ENCODE results near the gene LRBA. TPM values are rescaled to one million over a fixed set of nuclear protein-coding genes. Genes with fewer than 3 reads are reported as not detected.

Gene LRBA
- total RNA-seq, 2 experiments from 2014 or later: 53.7 to 54.6 TPM

DNA sequence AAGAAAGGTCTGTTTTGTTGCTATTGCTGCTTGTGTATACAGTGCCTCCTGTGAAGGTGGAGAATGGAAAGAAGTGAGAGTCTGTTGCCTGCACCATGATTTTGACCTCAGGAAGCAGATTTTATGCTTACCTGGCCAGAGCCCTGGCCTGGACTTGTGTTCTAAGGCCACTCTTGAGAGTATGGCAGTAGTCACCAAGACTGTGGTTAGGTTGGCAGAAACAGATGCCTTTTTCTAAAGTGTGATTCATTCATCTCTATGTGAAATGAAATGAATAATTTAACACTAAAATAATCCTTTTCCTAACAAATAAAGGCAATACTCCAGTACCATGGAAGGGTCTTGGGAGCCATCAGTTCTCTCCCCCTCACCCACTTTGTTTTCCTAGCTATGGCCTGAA is 775.1 kb downstream of the LRBA start:
- no peaks in the 10 kb centered on the region for H3K4me1 Mint-ChIP-seq (ENCODE audit: low read depth)
- CTCF ChIA-PET: no interaction called here
- intact Hi-C loops (cut with micrococcal nuclease): loop anchor here (5.0 kb wide), 1 partner anchor 627 kb away; no protein-coding TSS in a partner anchor
- DNase-seq: no peak
- H3K9me3 Mint-ChIP-seq: no peaks in the 10 kb centered on the region
- no peak overlapping the region for H3K4me3 Mint-ChIP-seq
- no peak overlapping the region for H3K27ac Mint-ChIP-seq
- no peaks in the 10 kb centered on the region for H3K36me3 Mint-ChIP-seq (ENCODE audit: low read depth)
- H3K27me3 Mint-ChIP-seq (ENCODE audit: low read depth): peaks cover 2% of the 10 kb centered on the region

DNA sequence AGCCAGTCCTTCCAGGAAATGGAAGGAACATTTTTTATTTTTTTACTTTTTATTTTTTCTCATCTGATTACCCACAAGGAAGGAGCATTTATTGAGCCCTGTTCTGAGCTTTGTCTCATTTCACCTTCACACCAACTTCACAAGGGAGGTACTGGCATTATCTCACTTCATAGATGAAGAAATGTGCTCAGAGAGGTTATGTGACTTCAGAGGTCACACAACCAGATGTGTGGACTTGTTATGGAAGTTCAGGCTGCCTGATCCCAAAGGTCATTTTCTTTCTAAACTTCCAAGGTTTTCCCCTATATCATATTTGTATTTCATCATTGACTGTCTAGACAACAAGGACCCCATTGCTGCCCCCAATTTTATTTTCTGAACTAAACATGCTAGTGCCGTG is 776.5 kb downstream of the LRBA start:
- H3K27me3 Mint-ChIP-seq (ENCODE audit: low read depth): no peaks in the 10 kb centered on the region
- CTCF ChIA-PET: no interaction called here

DNA sequence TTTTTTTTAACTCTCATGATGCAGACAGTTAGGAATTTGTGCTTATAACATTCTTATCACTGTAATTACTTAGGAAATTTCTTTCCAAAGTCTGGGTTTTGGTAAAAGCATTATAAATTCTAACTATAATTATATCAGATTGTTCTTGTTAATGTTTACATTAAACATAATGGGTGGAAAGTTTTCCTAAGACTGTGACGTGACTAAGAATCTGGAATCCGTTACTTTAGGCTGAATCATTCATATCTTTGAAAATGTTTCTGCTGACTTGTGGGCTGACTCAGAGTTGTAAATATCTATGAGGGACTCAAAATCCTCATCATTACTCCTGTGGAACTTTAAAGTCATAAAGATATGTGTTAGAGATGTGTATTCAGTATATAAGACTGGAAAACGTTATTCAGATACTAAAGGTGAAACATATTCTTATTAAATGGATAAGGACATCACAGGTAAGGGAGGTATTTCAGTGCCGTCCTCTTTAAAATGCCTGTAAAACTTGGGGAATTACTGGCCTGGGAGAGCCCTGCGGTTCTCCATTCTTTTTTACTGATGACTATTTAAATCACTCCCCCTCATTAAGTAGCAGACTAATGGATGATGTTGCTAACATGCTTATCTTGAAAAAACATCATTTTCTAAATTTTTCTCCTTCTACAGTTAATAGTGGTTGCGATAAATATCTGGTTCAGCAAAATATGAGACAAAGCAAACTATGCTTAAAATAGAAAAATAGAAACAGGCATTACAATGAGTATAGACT is 777.8 kb downstream of the LRBA start:
- intact Hi-C loops (cut with micrococcal nuclease): no loop called here
- no peak overlapping the region for H3K4me3 Mint-ChIP-seq
- CTCF ChIA-PET: no interaction called here

More for the DNA sequence above, 776.5 kb downstream of the LRBA start:
- no peak overlapping the region for H3K4me3 Mint-ChIP-seq
- DNase-seq: no peak
- H3K27ac Mint-ChIP-seq: no peak overlapping the region
- intact Hi-C loops (cut with micrococcal nuclease): no loop called here
- no peaks in the 10 kb centered on the region for H3K9me3 Mint-ChIP-seq
- no peaks in the 10 kb centered on the region for H3K36me3 Mint-ChIP-seq (ENCODE audit: low read depth)
- H3K4me1 Mint-ChIP-seq (ENCODE audit: low read depth): no peaks in the 10 kb centered on the region

DNA sequence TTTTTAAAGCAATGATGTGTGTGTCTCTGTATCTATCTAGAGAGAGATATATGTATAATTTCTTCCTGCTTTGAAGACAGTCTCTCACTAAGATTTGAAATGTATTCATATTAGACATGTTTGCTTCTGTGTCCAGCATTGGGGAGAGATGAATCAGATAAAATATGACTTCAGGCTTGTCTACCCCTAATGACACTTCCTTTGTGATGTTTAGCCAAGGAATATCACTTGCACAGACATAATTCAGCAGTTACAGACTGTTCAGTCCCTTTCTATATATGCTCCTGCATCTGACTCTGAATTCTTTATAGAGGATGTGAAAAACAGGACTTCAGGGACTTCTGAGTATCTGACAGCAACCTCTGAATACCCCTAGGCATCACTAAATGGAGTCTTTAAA is 778.5 kb downstream of the LRBA start:
- H3K27me3 Mint-ChIP-seq (ENCODE audit: low read depth): peaks cover 3% of the 10 kb centered on the region
- CTCF ChIA-PET: no interaction called here
- H3K4me3 Mint-ChIP-seq: no peak overlapping the region
- H3K9me3 Mint-ChIP-seq: no peaks in the 10 kb centered on the region
- H3K27ac Mint-ChIP-seq: no peak overlapping the region
- intact Hi-C loops (cut with micrococcal nuclease): no loop called here
- no peaks in the 10 kb centered on the region for H3K4me1 Mint-ChIP-seq (ENCODE audit: low read depth)
- DNase-seq: no peak
- H3K36me3 Mint-ChIP-seq (ENCODE audit: low read depth): no peaks in the 10 kb centered on the region

More for the DNA sequence above, 777.8 kb downstream of the LRBA start:
- DNase-seq: no peak
- Mint-ChIP-seq H3K4me1 (ENCODE audit: low read depth) (no peaks in the 10 kb centered on the region), H3K36me3 (ENCODE audit: low read depth) (no peaks in the 10 kb centered on the region), H3K27ac (no peak overlapping the region), H3K9me3 (no peaks in the 10 kb centered on the region), H3K27me3 (ENCODE audit: low read depth) (peaks cover 2% of the 10 kb centered on the region)

DNA sequence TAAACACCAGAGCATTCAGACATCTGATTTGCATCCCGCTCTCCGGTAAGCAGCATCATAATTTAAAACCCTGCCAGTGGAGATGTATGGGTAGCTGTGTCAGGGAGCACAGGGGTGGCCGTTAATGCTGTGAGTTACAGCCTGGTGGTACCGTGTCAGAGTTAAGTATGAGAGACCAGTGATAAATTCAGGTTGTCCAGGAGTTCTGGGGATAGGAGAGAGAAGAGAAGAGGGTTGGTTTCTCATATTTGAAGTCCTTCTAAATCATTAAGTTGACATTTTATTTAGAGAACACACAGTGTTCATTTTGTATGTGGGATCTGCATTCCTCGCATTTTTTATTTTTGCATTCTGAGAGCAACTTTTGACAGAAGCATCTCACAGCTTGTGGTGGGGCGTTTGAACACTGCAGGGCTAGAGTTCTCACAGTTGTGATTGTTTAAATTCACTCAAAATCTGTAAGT is 779.2 kb downstream of the LRBA start:
- intact Hi-C loops (cut with micrococcal nuclease): no loop called here
- H3K27me3 Mint-ChIP-seq (ENCODE audit: low read depth): peaks cover 8% of the 10 kb centered on the region
- no peak overlapping the region for H3K4me3 Mint-ChIP-seq
- no peaks in the 10 kb centered on the region for H3K4me1 Mint-ChIP-seq (ENCODE audit: low read depth)
- no peaks in the 10 kb centered on the region for H3K36me3 Mint-ChIP-seq (ENCODE audit: low read depth)
- DNase-seq: no peak
- no peaks in the 10 kb centered on the region for H3K9me3 Mint-ChIP-seq
- H3K27ac Mint-ChIP-seq: no peak overlapping the region
- CTCF ChIA-PET: no interaction called here

DNA sequence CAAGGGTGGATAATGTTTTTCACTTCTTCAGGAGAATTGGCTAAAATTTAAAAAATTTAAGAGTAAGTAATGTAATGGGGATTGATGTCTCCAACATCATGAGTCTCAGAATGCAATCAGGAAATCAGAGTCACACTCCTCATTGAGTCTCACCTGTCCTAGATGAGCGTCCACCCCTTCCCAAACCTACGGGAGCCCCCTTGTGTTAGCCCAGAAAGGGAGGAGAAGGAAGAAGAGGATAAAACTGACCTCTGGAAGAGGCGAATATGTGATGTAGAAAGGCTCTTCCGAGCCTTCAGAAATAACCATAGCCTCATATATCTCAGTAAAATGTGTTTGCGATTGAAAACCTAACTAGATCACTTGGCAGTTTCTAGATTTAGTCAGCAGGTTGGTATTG is 779.8 kb downstream of the LRBA start:
- CTCF ChIA-PET: interaction anchor here (0.6 kb wide), 1 partner anchor 1114 kb away, joined by 3 read pairs; no protein-coding TSS in a partner anchor
- Mint-ChIP-seq H3K9me3 (no peaks in the 10 kb centered on the region), H3K4me1 (ENCODE audit: low read depth) (no peaks in the 10 kb centered on the region), H3K36me3 (ENCODE audit: low read depth) (no peaks in the 10 kb centered on the region), H3K27ac (no peak overlapping the region), H3K27me3 (ENCODE audit: low read depth) (peaks cover 8% of the 10 kb centered on the region), H3K4me3 (no peak overlapping the region)
- intact Hi-C loops (cut with micrococcal nuclease): no loop called here
- DNase-seq: no peak

DNA sequence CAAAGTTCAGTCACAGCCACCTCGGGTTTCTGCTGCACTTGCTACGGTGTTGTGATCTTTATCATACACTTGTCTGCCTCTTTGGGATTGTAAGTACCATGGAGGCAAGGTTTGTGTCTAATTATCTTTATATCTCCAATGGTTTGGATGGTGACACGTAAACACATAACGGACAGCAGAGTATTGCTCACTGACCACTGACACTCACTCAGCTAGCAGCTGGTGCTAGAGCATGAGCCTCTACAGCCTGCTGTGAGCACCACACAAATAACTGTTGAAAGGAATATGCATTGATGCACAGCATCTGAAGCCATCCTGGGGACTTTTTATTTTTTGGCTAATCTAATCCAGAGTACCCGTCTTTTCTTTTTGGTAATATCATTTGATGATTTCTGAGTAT is 780.8 kb downstream of the LRBA start:
- intact Hi-C loops (cut with micrococcal nuclease): no loop called here
- Mint-ChIP-seq H3K27ac (no peak overlapping the region), H3K4me1 (ENCODE audit: low read depth) (no peaks in the 10 kb centered on the region), H3K27me3 (ENCODE audit: low read depth) (peaks cover 9% of the 10 kb centered on the region), H3K9me3 (no peaks in the 10 kb centered on the region), H3K4me3 (no peak overlapping the region), H3K36me3 (ENCODE audit: low read depth) (no peaks in the 10 kb centered on the region)
- DNase-seq: no peak
- CTCF ChIA-PET: interaction anchor here (0.5 kb wide), 1 partner anchor 9 kb away, joined by 3 read pairs; no protein-coding TSS in a partner anchor

DNA sequence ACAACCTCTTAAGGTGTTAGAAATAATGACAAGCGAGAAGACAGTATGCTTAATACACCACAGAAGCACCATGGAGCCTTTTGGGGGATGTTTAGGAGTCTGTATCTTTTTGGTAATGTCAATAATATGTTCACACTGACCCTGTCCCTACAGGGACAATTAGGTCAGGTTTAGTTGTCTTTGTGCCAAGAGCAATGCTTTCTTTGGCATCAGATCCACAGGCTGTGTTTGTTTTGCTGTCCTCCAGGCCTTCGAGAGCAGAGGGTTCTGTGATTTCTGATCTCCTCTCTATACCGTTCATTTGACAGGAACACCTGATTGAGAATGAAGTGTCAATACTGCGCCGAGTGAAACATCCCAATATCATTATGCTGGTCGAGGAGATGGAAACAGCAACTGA is 783.1 kb downstream of the LRBA start:
- Mint-ChIP-seq H3K9me3 (no peaks in the 10 kb centered on the region), H3K27me3 (ENCODE audit: low read depth) (peaks cover 13% of the 10 kb centered on the region), H3K4me1 (ENCODE audit: low read depth) (no peaks in the 10 kb centered on the region), H3K4me3 (no peak overlapping the region), H3K36me3 (ENCODE audit: low read depth) (no peaks in the 10 kb centered on the region), H3K27ac (no peak overlapping the region)
- no peak for DNase-seq
- CTCF ChIA-PET: no interaction called here
- intact Hi-C loops (cut with micrococcal nuclease): no loop called here

DNA sequence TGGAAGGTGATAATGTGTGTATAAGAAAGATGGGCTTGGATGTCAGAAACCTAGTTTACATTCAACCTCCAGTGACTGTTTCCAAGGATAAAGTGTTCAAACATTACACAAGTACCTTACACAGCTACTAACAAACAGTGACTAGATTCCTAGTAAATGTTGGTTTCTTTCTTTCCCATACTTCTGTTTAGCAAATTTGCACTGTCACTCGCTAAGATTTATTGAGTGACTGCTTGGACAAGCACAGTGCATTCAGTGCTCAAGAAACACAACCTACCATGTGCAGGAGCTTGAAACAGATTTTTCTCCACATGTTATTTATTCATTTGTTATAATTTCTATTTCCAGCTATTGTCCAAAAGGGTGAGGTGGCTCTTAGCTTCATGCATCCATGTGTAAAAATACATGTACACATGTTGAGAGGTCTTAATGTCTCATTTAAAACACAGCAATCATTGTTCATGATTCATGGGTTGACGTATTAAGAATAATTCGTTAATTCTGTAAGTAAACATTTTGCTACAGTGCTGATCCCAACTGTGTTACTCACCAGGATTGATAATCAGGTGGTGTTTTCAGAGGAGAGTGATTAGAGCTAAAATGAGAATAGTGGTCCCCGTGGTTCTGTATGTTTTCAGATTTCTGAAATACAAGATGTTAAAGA is 783.8 kb downstream of the LRBA start:
- no peak for DNase-seq
- Mint-ChIP-seq H3K27ac (no peak overlapping the region), H3K9me3 (no peaks in the 10 kb centered on the region), H3K36me3 (ENCODE audit: low read depth) (no peaks in the 10 kb centered on the region), H3K27me3 (ENCODE audit: low read depth) (peaks cover 13% of the 10 kb centered on the region), H3K4me3 (no peak overlapping the region), H3K4me1 (ENCODE audit: low read depth) (no peaks in the 10 kb centered on the region)
- CTCF ChIA-PET: no interaction called here
- intact Hi-C loops (cut with micrococcal nuclease): no loop called here

DNA sequence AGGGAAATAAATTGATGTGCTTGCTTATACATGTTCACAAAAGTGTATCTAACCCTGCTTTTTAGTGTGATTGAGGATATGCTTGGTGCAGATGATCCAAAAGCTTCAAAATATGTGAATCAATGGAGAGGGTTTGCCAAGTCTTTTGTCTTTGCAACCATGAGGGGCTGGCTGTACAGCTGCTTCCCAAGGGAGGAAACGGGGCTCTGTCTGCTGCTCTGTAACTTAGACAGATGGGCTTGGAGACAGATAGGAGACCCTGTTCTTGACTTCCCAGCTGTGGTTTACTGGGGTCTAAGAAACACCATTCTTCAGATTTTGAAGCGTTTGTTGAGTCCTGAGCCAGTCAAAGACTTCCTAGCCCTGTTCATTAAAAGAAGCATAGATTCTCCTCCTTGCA is 784.5 kb downstream of the LRBA start:
- H3K27ac Mint-ChIP-seq: no peak overlapping the region
- intact Hi-C loops (cut with micrococcal nuclease): no loop called here
- DNase-seq: no peak
- H3K4me3 Mint-ChIP-seq: no peak overlapping the region
- H3K9me3 Mint-ChIP-seq: no peaks in the 10 kb centered on the region
- no peaks in the 10 kb centered on the region for H3K36me3 Mint-ChIP-seq (ENCODE audit: low read depth)
- H3K4me1 Mint-ChIP-seq (ENCODE audit: low read depth): no peaks in the 10 kb centered on the region
- CTCF ChIA-PET: no interaction called here
- peaks cover 13% of the 10 kb centered on the region for H3K27me3 Mint-ChIP-seq (ENCODE audit: low read depth)

DNA sequence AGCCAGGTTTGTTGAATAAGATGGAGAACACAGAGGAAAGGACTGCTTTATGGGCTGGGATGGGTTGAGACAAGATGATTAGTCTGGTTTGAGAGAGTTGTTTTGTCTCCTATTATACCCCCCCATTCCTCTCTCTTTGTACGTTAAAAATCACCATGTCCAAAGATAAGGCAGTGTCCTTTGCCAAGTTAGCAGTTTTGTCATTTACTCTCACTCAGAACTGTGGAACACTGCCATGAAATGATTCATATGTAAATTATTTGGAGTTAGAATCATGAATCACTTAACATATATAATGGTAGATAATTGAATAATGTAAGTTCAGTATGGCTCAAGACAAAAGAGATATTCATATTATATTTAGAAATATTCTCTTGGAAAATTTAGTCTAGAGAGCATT is 785.6 kb downstream of the LRBA start:
- Mint-ChIP-seq H3K4me1 (ENCODE audit: low read depth) (no peaks in the 10 kb centered on the region), H3K4me3 (no peak overlapping the region), H3K27ac (no peak overlapping the region), H3K36me3 (ENCODE audit: low read depth) (no peaks in the 10 kb centered on the region), H3K27me3 (ENCODE audit: low read depth) (peaks cover 13% of the 10 kb centered on the region), H3K9me3 (no peaks in the 10 kb centered on the region)
- intact Hi-C loops (cut with micrococcal nuclease): no loop called here
- no peak for DNase-seq
- CTCF ChIA-PET: no interaction called here

DNA sequence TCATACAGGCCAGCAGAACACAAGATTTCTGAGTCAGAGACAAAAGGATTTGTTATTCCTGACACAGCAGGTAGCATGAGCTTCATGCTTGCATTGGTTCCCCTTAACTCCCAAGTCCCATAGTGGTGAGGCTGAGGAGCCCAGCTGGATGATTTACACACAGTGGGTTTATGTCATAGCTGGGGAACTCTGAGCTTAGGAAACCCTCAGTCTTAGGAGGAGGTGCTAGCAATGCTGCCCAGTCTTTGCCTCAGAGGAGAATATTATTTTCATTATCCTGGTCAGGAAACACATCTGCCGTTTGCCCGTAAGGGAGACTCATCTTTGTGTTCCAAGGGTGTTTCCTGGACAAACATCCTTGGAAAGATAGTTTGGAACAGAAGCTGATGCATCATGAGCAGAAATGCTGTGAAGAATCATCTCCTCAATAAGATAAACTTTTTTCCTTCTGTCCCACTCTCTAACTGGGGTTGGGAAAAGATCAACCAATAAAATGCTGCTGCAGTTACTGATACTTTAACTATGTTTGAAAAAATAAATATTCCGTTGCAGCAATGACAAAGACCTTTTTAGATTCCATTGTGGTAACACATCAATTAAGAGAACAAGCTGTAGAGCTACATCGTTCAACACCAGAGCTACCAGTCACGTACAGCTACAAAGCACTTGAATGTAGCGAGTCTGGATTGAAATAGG is 790.0 kb downstream of the LRBA start:
- no peak for DNase-seq
- no peak overlapping the region for H3K27ac Mint-ChIP-seq
- intact Hi-C loops (cut with micrococcal nuclease): no loop called here
- no peaks in the 10 kb centered on the region for H3K9me3 Mint-ChIP-seq
- H3K4me1 Mint-ChIP-seq (ENCODE audit: low read depth): no peaks in the 10 kb centered on the region
- peaks cover 5% of the 10 kb centered on the region for H3K27me3 Mint-ChIP-seq (ENCODE audit: low read depth)
- H3K4me3 Mint-ChIP-seq: no peak overlapping the region
- H3K36me3 Mint-ChIP-seq (ENCODE audit: low read depth): no peaks in the 10 kb centered on the region
- CTCF ChIA-PET: no interaction called here

All from activated naive CD4-positive, alpha-beta T cell treated with anti-CD3 and anti-CD28 coated beads for 36 hours (primary cell).